ENCODE results near the gene CENATAC. TPM values are rescaled to one million over a fixed set of nuclear protein-coding genes. Genes with fewer than 3 reads are reported as not detected.
"Not testable (repeated sequence)": the region's sequence is repeated elsewhere in the genome, so short reads cannot be mapped to it uniquely, and the experiment has no call there.

Gene CENATAC
- total and polyA plus RNA-seq, 4 donors = 6.0 to 33.6 (median 13.2) TPM

DNA sequence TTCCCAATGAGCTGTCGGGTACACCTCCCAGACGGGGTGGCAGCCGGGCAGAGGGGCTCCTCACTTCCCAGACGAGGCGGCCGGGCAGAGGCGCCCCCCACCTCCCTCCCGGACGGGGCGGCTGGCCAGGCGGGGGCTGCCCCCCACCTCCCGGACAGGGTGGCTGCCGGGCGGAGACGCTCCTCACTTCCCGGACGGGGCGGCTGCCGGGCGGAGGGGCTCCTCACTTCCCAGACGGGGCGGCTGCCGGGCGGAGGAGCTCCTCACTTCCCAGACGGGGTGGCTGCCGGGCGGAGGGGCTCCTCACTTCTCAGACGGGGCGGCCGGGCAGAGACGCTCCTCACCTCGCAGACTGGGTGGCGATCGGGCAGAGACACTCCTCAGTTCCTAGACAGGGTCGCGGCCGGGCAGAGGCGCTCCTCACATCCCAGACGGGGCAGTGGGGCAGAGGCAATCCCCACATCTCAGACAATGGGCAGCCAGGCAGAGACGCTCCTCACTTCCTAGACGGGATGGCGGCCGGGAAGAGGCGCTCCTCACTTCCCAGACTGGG, 6.4 kb upstream of the CENATAC start:
- H3K36me3 ChIP-seq (ENCODE audit: control insufficient read depth in 4 of 4, insufficient read depth in 3 of 4, low read depth in 1 of 4, low read length in 3 of 4); H3K4me3 ChIP-seq (ENCODE audit: low read depth in 1 of 3, low read length in 3 of 3); H3K9ac ChIP-seq (ENCODE audit: low read depth in 1 of 2, low read length in 2 of 2); H3K4me1 ChIP-seq (ENCODE audit: control insufficient read depth in 4 of 4, insufficient read depth in 4 of 4, low read length in 3 of 4); H3K9me3 ChIP-seq (ENCODE audit: control insufficient read depth in 4 of 4, low read length in 3 of 4); H3K27me3 ChIP-seq (ENCODE audit: control insufficient read depth in 4 of 4, insufficient read depth in 4 of 4, low read length in 3 of 4); DNase-seq (ENCODE audit: low spot score); H3K27ac ChIP-seq (ENCODE audit: low read depth in 1 of 2, low read length in 2 of 2): not testable (repeated sequence)
- WGBS = over 99% methylated on average over 44 of the region's 44 CpGs

DNA sequence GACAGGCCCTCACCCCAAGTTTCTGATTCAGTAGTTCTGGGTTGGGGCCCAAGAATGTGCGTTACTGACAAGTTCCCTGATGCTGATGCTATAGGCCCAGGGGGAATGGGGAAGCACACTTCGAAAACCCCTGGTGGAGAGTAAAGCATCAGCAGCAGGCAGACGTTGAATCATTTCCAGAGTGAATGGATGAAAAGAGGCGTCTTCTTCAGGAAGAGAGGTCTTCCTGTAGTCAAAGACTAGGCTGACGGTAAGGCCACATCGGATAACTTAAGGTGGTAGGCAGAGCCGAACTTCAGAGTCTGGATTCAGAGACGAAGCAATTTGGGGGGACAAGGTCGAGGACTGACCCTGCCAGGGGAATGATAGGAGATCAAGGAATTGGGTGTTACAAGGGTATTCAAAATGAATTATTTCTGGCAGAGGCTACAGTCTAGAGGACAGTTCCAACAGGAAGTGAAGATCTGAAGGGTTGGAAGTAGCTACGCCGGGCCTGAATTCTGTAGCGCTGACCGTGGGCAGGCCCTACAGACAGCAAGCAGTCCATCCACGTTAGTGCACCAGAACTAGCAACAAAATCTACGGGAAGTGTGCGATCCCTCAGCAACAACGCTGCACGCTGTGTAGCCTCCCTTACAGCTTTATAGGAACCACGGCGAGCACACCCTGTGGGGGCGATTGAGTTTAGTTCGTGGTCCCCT, 862 bp upstream of the CENATAC start:
- peaks cover 0 to 9% (median 7%) of the 10 kb centered on the region in 4 donors for H3K36me3 ChIP-seq (ENCODE audit: control insufficient read depth in 4 of 4, insufficient read depth in 3 of 4, low read depth in 1 of 4, low read length in 3 of 4)
- H3K9ac ChIP-seq (ENCODE audit: low read depth in 1 of 2, low read length in 2 of 2) = peak overlapping the region in 1 of 2 donors; percentile 75
- H3K27ac ChIP-seq (ENCODE audit: low read depth in 1 of 2, low read length in 2 of 2) = peak overlapping the region; percentile 26 to 46
- peaks cover 1 to 21% (median 20%) of the 10 kb centered on the region in 4 donors for H3K4me1 ChIP-seq (ENCODE audit: control insufficient read depth in 4 of 4, insufficient read depth in 4 of 4, low read length in 3 of 4)
- WGBS = 32% methylated on average over 22 of the region's 22 CpGs
- no peaks in the 10 kb centered on the region for H3K27me3 ChIP-seq (ENCODE audit: control insufficient read depth in 4 of 4, insufficient read depth in 4 of 4, low read length in 3 of 4)
- DNase-seq (ENCODE audit: low spot score) = peak; percentile 35
- peak overlapping the region; percentile 91 to 95 (median 93) for H3K4me3 ChIP-seq (ENCODE audit: low read depth in 1 of 3, low read length in 3 of 3)
- no peak for TF ChIP-seq EGR1 (IDR thresholded peaks at IDR 0.05; ENCODE audit: low read depth in 2 of 2)
- TF ChIP-seq TAF1 (conservative IDR thresholded peaks at IDR 0.05) = no peak
- no peak for TF ChIP-seq NR2F2 (IDR thresholded peaks at IDR 0.05)
- TF ChIP-seq JUND (IDR thresholded peaks at IDR 0.05) = no peak
- TF ChIP-seq HNF4A (conservative IDR thresholded peaks at IDR 0.05) = no peak
- TF ChIP-seq, protein P1, sequence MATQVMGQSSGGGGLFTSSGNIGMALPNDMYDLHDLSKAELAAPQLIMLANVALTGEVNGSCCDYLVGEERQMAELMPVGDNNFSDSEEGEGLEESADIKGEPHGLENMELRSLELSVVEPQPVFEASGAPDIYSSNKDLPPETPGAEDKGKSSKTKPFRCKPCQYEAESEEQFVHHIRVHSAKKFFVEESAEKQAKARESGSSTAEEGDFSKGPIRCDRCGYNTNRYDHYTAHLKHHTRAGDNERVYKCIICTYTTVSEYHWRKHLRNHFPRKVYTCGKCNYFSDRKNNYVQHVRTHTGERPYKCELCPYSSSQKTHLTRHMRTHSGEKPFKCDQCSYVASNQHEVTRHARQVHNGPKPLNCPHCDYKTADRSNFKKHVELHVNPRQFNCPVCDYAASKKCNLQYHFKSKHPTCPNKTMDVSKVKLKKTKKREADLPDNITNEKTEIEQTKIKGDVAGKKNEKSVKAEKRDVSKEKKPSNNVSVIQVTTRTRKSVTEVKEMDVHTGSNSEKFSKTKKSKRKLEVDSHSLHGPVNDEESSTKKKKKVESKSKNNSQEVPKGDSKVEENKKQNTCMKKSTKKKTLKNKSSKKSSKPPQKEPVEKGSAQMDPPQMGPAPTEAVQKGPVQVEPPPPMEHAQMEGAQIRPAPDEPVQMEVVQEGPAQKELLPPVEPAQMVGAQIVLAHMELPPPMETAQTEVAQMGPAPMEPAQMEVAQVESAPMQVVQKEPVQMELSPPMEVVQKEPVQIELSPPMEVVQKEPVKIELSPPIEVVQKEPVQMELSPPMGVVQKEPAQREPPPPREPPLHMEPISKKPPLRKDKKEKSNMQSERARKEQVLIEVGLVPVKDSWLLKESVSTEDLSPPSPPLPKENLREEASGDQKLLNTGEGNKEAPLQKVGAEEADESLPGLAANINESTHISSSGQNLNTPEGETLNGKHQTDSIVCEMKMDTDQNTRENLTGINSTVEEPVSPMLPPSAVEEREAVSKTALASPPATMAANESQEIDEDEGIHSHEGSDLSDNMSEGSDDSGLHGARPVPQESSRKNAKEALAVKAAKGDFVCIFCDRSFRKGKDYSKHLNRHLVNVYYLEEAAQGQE (IDR thresholded peaks at IDR 0.05) = no peak
- TF ChIP-seq, protein P2, sequence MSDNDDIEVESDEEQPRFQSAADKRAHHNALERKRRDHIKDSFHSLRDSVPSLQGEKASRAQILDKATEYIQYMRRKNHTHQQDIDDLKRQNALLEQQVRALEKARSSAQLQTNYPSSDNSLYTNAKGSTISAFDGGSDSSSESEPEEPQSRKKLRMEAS (IDR thresholded peaks at IDR 0.05) = no peak
- TF ChIP-seq, protein P3, sequence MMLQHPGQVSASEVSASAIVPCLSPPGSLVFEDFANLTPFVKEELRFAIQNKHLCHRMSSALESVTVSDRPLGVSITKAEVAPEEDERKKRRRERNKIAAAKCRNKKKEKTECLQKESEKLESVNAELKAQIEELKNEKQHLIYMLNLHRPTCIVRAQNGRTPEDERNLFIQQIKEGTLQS (IDR thresholded peaks at IDR 0.05) = no peak
- TF ChIP-seq, protein P4, sequence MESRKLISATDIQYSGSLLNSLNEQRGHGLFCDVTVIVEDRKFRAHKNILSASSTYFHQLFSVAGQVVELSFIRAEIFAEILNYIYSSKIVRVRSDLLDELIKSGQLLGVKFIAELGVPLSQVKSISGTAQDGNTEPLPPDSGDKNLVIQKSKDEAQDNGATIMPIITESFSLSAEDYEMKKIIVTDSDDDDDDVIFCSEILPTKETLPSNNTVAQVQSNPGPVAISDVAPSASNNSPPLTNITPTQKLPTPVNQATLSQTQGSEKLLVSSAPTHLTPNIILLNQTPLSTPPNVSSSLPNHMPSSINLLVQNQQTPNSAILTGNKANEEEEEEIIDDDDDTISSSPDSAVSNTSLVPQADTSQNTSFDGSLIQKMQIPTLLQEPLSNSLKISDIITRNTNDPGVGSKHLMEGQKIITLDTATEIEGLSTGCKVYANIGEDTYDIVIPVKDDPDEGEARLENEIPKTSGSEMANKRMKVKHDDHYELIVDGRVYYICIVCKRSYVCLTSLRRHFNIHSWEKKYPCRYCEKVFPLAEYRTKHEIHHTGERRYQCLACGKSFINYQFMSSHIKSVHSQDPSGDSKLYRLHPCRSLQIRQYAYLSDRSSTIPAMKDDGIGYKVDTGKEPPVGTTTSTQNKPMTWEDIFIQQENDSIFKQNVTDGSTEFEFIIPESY (IDR thresholded peaks at IDR 0.05) = no peak
- TF ChIP-seq GABPA (IDR thresholded peaks at IDR 0.05 in 1 of 2, conservative IDR thresholded peaks at IDR 0.05 in 1 of 2) = no peak
- no peak for TF ChIP-seq RXRA (IDR thresholded peaks at IDR 0.05)
- TF ChIP-seq SP1 (IDR thresholded peaks at IDR 0.05) = no peak
- no peak for TF ChIP-seq HNF4G (IDR thresholded peaks at IDR 0.05)
- H3K9me3 ChIP-seq (ENCODE audit: control insufficient read depth in 4 of 4, low read length in 3 of 4) = no peaks in the 10 kb centered on the region

Data from liver (tissue), 9 donors.